Measurements from ENCODE around the gene NOP10.

DNA sequence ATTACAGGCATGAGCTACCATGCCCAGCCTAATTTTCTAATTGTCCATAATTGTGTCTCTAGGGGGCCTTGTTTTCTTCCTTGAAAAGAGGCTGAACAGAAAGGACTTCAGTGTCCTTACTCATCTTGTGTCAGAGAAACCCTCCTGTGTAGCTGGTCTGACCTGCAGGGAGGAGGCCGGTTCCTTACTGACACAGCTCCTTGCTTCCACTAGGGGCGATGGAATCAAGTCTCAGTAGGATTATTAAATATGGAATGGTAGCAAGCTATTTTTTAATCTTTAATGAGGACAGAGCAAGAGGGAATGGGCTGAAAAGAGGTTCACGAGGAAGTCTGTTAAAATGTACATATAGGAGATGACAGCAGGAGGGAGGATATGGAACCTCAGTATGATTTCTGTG, 15.4 kb upstream of the NOP10 start:
- TF ChIP-seq CTCF (IDR thresholded peaks at IDR 0.05) (no peak), EZH2 (IDR thresholded peaks at IDR 0.05; ENCODE audit: borderline replicate concordance, insufficient read depth, low read depth, low read length, poor library complexity, severe bottlenecking) (no peak)
